ENCODE results near the gene ADSL. TPM values are rescaled to one million over a fixed set of nuclear protein-coding genes. Genes with fewer than 3 reads are reported as not detected.

Gene ADSL
- total and polyA plus RNA-seq, 2 of the 4 experiments (the other 2 are of a cell fraction): 93.6 to 229 TPM

GRCh38 chr22:40410272-40410671 lies 64.0 kb downstream of the ADSL start:
- in situ Hi-C loops (cut with MboI; ENCODE audit: low sequenced_read_pairs): no loop called here
- peaks cover 29% of the 10 kb centered on the region for H4K20me1 ChIP-seq (ENCODE audit: insufficient read depth, low read length)
- no peak overlapping the region for H3K14ac ChIP-seq (replicated peaks; ENCODE audit: low read depth, low read length)
- peak overlapping the region; percentile 21; the same call in 1 of the 2 replicates for H2AK5ac ChIP-seq (ENCODE audit: low read depth, low read length)
- no peak overlapping the region for H3K9ac ChIP-seq (ENCODE audit: low read depth, low read length)
- H2AFZ ChIP-seq (replicated peaks; ENCODE audit: low read length, poor library complexity): peak overlapping the region; percentile 43
- DNase-seq (no peak), ATAC-seq (ENCODE audit: low read depth) (peak; percentile 27; the same call in 1 of the 2 replicates)
- H3K4me2 ChIP-seq (ENCODE audit: low read depth, low read length): no peak overlapping the region
- no peak overlapping the region for H2BK15ac ChIP-seq (ENCODE audit: low read depth, low read length)
- peak overlapping the region; percentile 55 for H2AK9ac ChIP-seq (replicated peaks; ENCODE audit: low read depth, low read length, poor library complexity)
- ChIA-PET POLR2A (ENCODE audit: unreplicated experiment) (no interaction called here), CTCF (no interaction called here)
- H4K8ac ChIP-seq (ENCODE audit: low read depth in 2 of 2, low read length in 2 of 2): peak overlapping the region in 1 of 2 experiments; percentile 33; a peak in 1 of 4 replicates
- no peaks in the 10 kb centered on the region for H3K9me3 ChIP-seq (ENCODE audit: control insufficient read depth, insufficient read depth, low read length)
- no peak overlapping the region for H3K18ac ChIP-seq (ENCODE audit: low read depth, low read length)
- BruUV-seq (replicated peaks): no TSS peak
- H3K4me3 ChIP-seq (ENCODE audit: insufficient read depth, low read depth, low read length): no peak overlapping the region
- peaks cover 66% of the 10 kb centered on the region for H3K36me3 ChIP-seq (ENCODE audit: control insufficient read depth, insufficient read depth, low read length)
- no peak overlapping the region for H3K23ac ChIP-seq (ENCODE audit: low read depth, low read length)
- H4K91ac ChIP-seq (ENCODE audit: insufficient read depth, low read depth, low read length): no peak overlapping the region
- TF ChIP-seq CEBPB (IDR thresholded peaks at IDR 0.05; ENCODE audit: low read depth, low read length): no peak
- TF ChIP-seq MAZ (IDR thresholded peaks at IDR 0.05; ENCODE audit: borderline replicate concordance, low read depth, low read length): no peak
- TF ChIP-seq POLR2A (IDR thresholded peaks at IDR 0.05; ENCODE audit: low read depth, low read length): no peak
- no peak for TF ChIP-seq USF2 (IDR thresholded peaks at IDR 0.05; ENCODE audit: low read depth, low read length)
- TF ChIP-seq NFE2L2 (IDR thresholded peaks at IDR 0.05; ENCODE audit: low read depth, low read length): no peak
- TF ChIP-seq, protein P1, sequence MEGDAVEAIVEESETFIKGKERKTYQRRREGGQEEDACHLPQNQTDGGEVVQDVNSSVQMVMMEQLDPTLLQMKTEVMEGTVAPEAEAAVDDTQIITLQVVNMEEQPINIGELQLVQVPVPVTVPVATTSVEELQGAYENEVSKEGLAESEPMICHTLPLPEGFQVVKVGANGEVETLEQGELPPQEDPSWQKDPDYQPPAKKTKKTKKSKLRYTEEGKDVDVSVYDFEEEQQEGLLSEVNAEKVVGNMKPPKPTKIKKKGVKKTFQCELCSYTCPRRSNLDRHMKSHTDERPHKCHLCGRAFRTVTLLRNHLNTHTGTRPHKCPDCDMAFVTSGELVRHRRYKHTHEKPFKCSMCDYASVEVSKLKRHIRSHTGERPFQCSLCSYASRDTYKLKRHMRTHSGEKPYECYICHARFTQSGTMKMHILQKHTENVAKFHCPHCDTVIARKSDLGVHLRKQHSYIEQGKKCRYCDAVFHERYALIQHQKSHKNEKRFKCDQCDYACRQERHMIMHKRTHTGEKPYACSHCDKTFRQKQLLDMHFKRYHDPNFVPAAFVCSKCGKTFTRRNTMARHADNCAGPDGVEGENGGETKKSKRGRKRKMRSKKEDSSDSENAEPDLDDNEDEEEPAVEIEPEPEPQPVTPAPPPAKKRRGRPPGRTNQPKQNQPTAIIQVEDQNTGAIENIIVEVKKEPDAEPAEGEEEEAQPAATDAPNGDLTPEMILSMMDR (conservative IDR thresholded peaks at IDR 0.05; ENCODE audit: low read depth, low read length): no peak
- dilution Hi-C loops (cut with HindIII; ENCODE audit: low sequenced_read_pairs, unreplicated experiment): no loop called here
- H3K4ac ChIP-seq (ENCODE audit: low read depth, low read length): no peak overlapping the region
- H3K56ac ChIP-seq (ENCODE audit: extremely low read depth, insufficient read depth, low read length): no peak overlapping the region
- H2BK120ac ChIP-seq (ENCODE audit: low read depth, low read length): no peak overlapping the region
- peaks cover 3% of the 10 kb centered on the region; the same call in 1 of the 2 replicates for H3K4me1 ChIP-seq (ENCODE audit: control insufficient read depth, insufficient read depth, low read length)
- H4K5ac ChIP-seq (ENCODE audit: low read depth, low read length): no peak overlapping the region
- H2BK20ac ChIP-seq (ENCODE audit: low read depth, low read length): no peak overlapping the region
- 90% methylated on average over 5 of the region's 8 CpGs; no CpG with 5 or more reads in 1 of the 2 experiments for WGBS, 2 experiments (ENCODE audit: extremely low coverage in 2 of 2, insufficient read length in 1 of 2)
- peaks cover 9% of the 10 kb centered on the region; the same call in 1 of the 2 replicates for H3K9me1 ChIP-seq (ENCODE audit: insufficient read depth, low read length)
- H2BK5ac ChIP-seq (ENCODE audit: low read depth, low read length, poor library complexity, severe bottlenecking): no peak overlapping the region
- no peak overlapping the region for H3K27ac ChIP-seq (ENCODE audit: insufficient read depth, low read length)
- H3K27me3 ChIP-seq (ENCODE audit: control insufficient read depth, insufficient read depth, low read length): no peaks in the 10 kb centered on the region
- H3K79me1 ChIP-seq (ENCODE audit: low read depth in 1 of 2, low read length in 2 of 2): peaks cover 14 to 51% of the 10 kb centered on the region in 2 experiments
- intact Hi-C loops (cut with micrococcal nuclease): no loop called here
